Measurements from ENCODE around the gene CDC42BPG.

Gene CDC42BPG

DNA sequence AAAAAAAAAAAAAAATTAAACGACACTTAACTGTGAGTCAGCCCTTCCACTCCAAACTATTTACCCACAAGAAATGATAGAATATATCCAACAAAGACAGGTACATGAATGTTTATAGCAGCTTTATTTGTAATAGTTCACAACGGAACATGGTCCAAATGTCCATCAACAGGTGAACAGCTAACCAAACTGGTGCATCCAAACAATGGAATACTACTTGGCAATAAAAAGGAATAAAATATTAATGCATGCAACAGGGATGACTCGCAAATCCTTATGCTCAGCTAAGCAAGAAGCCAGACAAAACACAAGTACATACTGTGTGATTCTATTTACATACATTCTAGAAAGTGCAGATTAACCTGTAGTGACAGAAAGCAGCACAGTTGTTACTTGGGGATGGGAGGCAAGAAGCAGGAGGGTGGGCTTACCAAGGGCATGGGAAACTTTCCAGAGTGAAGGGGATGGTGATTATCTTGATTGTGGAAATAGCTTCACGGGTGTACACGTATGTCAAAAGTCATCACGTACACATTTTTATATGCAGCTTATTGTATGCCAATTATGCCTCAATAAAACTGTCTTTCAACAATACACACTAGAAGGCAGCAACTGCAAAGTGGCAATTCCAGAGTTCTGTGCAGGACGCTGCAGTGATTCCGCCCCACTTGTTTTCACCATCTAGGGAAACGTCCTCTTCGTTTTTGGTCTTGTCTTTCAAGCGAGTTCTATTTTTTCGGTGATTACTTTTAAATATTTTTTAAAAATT lies 59.5 kb downstream of the CDC42BPG start:
- DNase-seq = no peak

DNA sequence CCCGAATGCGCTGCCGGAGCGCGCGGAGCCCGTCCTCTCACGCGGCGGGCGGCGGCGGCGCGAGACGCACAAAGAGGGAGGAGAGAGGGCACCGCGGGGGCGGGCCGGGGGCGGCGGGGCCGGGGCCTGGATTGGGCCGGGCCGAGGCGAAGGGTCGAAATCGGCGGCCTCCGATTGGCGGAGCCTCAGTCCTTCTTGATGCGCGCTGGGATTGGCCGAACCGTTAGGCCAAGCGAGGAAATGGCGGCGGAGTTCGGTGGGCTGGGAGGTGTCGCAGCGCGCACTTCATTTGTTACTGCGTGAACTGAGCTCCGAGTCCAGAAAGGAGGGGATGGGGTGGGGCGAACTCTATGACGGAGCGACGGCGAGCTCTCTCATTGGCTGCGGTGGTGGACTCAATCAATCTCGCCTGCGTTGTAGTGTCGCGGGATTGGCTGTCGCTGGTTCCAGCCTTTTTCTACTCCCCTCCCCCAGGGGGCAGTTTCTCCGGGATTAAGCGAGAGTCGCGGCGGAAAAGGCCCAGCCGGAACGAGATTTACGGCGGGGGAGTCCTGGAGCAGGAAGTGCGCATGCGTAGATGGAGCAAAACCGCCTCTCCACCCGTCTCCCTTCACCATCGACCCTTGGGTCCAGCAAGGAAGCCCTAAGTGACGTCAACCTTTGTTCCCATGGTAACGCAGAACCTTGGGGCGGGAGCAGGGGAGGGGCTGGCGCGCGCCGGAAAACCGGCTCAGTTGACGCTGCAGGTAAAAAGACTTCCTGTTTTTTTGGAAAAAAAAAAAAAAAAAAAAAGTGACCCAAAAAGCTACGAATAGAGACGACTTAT lies 65.8 kb downstream of the CDC42BPG start, which contains the start of gene SF1:
Gene SF1 (minus strand): TSS at position 70 of the 826 bp plus-strand sequence. CDS start 150 bp downstream, outside the sequence.
- DNase-seq = peak; percentile 100

DNA sequence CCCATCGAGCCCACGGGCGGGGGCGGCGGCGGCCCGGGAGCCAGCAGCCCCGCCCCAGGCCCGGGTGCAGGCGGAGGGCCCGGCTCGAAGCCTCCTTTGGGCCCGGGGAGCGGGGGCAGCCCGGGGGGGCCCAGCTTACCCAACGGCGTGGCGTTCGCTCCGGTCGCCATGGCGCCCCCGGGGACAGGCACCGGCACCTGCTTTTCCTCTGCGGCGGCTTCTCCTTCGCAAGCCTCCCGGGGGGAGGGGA lies 66.3 kb downstream of the CDC42BPG start:
- DNase-seq = no peak

DNA sequence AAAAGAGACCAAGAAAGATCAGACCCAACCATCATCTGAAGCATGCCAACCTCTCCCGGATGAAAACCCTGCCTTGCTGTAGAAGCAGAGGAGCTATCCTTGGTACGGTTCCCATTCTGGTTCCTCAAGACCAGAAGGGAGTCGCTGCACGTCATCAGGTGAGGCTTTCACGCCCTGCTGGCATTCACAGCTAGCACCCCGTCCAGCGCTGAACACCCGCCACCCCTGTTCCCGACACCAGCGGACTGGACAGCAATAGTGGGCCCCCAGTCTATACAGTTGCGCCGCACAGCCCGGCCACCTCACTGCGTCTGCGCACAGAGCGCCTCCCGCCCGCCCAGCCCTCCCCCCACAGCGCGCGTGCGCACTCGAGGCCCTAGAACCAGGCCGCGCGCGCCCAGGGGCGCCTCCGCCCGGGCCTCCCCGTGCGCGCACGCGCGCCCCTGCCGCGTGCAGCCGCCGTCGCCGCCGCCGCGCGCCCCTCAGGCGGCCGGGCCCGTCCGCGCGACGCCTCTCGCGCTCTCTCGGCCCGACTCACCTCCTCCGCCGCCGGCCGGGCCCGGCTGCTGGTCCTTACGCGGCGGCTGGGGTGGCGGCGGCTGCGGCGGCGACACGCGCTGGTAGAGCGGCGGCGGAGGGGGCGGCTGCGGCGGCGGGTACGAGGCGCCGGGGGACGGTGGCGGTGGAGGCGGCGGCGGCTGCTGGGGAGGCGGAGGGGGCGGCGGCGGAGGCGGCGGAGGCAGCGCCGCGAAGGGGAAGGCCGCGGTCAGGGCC lies 66.8 kb downstream of the CDC42BPG start:
- DNase-seq = peak; percentile 84

DNA sequence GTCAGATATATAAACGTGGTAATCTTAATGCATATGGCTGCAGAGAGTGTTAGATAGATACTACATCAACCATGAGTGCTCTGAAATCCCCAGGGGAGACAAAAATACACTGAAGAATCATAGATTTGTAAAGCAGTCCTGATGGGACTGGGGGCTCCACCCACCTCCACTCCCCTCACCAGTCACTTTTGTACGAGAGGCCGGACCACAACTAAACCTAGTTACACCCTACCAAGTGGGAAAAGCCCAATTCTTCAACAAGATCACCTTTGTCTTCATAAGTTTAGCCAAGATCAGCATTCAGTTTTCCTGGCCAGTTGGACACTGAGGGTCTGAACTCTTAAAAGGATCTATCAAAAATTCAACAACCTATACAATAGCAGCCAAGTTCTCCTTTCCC lies 67.6 kb downstream of the CDC42BPG start:
- DNase-seq = no peak

DNA sequence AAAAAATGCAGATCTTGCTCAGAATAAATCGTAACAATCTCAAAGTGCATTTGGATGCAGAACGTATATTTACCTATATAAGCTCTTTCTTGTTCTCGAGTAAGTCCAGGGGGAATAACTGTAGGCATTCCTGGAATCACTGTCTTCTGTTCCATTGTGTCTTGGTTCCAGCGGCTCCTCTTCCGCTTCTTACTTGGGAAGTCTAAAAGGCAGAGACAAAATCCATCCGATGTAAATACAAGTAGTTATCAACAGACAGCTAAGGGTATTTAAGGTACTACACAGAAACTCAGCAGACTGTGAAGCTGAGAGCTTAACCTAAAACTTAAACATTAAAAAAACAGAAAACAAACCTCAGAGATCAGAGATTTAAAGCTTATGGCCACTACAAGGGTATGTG lies 68.0 kb downstream of the CDC42BPG start:
- no peak for DNase-seq

DNA sequence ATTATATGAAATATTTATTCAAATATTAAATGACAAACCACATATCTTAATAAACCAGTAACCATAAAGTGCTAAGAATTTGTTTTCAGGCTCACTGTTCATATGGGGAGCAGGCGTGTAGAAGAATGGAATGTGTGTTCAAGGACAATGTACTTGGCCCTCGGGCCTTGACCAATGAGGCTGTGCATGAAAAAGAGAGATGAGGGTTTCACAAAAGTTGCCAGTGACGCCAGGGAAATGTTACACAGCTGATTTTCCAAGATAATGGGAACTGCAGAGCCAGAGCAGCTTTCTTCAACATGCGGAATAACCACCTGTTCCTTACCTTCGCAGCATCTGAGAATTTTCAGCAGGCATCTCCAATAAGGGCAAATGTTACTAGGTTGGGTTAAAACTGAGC lies 70.3 kb downstream of the CDC42BPG start:
- no peak for DNase-seq

Data from hematopoietic multipotent progenitor cell treated with erythropoietin and hydrocortisone succinate and interleukin-3 and kit ligand, for 8 days (in vitro differentiated cells).